T-helper 2 cell treated with Interferon-gamma antibody and Interleukin-4, amounts not matched to agents 100 ng/mL and 5 ng/mL, for 36 hours (primary cell): Measurements from ENCODE around the gene DCHS2. TPM values are rescaled to one million over a fixed set of nuclear protein-coding genes. Genes with fewer than 3 reads are reported as not detected.

ENCODE experiments used
- intact Hi-C: fragments of 100-400 bp; cut with micrococcal nuclease; formaldehyde crosslinking; loops from one replicate; pipeline ENCODE4 v1.15.1; 2023
- total RNA-seq: library from RNA; stranded (reverse); gene quantifications from 2 replicates; pipeline ENCODE4 v1.2.3, GENCODE V29; 2022

The DCHS2 gene
- total RNA-seq, 1 donor from 2014 or later: not detected

GRCh38 chr4:154390324-154390723 lies 101.3 kb downstream of the DCHS2 start:
- intact Hi-C loops: no loop called here

GRCh38 chr4:154389148-154389547 lies 102.5 kb downstream of the DCHS2 start:
- intact Hi-C loops: no loop called here

GRCh38 chr4:154384012-154384411 lies 107.6 kb downstream of the DCHS2 start:
- intact Hi-C loops: no loop called here

DNA sequence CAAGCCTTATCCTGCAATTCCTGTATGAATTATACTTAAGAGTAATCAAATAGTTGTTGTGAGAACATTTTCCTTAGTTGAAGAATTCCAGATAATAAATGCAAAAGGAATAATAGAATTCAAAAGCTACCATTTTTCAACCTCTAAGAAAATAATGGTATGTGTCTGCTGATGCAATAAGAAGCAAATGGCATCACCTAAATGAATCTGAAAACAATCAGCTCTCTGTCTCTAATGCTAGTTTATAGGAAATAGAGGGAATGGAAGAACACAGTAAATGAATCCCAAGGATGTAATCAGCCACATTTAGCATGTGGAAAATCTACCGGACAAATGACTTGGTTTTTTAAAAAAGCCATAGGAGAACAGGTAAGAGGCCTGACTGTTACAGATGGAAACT lies 115.1 kb downstream of the DCHS2 start:
- intact Hi-C loops: no loop called here

GRCh38 chr4:154368060-154368459 lies 123.5 kb downstream of the DCHS2 start:
- intact Hi-C loops: no loop called here

- intact Hi-C loops: no loop called here
These were observed 123.9 kb downstream of the DCHS2 start for GRCh38 chr4:154367659-154368058.

DNA sequence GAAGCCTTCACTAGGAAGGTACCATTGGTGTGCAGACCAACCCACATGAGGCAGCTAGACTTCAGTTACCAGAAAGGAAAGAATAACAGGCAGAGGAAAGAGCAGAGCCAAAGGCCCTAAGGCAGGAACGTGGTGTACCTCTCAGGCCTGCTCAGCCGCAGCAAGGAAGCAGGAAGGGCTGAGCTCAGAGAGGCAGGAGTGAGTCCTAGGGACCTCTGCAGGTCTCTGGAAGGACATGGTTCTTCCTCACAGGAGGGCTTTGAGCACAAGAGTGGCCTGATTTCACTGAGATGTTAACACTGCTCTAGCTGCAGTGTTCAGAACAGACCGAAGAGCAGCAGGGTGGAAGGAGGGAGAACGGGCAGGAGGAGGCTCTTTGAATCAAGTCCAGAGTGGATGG lies 124.6 kb downstream of the DCHS2 start:
- intact Hi-C loops: no loop called here

- intact Hi-C loops: no loop called here
These were observed 127.3 kb downstream of the DCHS2 start for GRCh38 chr4:154364066-154364845.

DNA sequence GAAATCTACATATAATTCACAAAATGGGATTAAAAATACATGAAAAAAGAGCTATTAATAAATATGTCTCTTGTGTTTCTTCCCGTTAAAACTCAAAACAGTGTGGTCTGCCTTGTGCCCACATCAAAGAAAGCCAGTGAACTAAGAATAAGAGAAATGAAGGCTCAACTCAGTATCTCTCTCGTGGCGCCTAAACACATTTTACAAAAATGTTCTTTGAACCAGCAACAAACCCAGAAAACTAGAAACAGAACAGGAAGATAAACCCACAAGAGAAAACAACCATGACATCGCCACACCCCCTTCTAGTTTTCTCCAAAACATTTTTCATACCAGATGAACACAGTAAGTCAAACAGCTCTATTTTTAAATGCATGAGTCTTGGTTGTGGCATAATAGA lies 130.1 kb downstream of the DCHS2 start:
- intact Hi-C loops: no loop called here

DNA sequence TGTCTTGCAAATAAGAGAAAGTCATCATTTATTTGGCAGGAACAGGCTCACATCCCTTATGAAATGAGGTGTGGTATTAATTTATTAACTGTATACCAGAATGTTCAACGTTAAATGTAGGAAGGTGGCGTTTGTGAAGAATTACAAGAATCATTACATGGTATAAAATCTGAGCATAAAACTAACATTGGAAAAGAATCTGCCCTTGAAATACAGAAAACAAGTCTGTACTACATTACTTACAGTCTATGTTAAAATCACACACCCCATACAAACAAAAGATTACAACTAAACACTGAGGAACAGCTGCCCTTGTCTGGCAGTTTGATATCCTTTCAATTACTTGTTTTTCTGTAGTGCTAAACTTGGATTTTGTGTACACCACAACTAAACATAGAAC lies 131.1 kb downstream of the DCHS2 start:
- intact Hi-C loops: no loop called here

GRCh38 chr4:154354883-154355282 lies 136.7 kb downstream of the DCHS2 start:
- intact Hi-C loops: no loop called here

DNA sequence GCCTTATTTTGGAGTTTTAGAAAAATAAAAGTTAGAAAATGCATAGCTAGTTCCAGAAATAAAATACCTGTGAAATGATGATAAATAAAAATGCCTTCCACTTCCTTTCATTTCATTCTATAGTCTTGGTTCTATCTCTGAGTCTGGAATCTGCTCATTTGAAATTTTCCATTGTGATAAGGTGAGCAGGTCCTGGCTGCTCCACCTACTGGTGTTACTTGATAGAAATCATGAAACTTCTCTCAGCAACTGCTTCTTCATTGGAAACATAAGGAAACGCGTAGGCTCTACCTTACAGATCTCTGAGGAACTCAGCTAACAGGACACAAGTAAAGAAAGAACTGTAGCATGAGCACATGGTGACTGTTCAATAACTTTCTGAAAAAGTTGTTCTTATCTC lies 141.8 kb downstream of the DCHS2 start:
- intact Hi-C loops: no loop called here

- intact Hi-C loops: no loop called here
These were observed 142.9 kb downstream of the DCHS2 start for GRCh38 chr4:154348657-154349056.

GRCh38 chr4:154345359-154345758 lies 146.2 kb downstream of the DCHS2 start:
- intact Hi-C loops: no loop called here

- intact Hi-C loops: no loop called here
These were observed 146.9 kb downstream of the DCHS2 start for GRCh38 chr4:154344686-154345085.

DNA sequence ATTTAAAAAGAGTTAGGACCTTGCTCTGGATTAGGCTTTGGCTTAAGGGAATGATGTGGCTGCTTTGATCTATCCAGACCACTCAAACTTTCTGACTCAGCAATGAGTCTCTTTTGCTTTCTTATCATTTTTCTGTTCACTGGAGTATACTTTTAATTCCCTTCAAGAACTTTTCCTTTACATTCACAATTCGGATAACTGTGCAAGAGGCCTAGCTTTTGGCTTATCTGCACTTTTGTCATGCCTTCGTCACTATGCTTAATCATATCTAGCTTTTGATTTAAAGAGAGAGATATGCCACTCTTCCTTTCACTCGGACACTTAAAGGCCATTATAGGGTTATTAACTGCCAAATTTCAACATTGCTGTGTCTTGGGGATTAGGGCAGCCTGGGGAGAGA lies 147.9 kb downstream of the DCHS2 start:
- intact Hi-C loops: no loop called here

- intact Hi-C loops: no loop called here
These were observed 150.2 kb downstream of the DCHS2 start for GRCh38 chr4:154341448-154341847.

DNA sequence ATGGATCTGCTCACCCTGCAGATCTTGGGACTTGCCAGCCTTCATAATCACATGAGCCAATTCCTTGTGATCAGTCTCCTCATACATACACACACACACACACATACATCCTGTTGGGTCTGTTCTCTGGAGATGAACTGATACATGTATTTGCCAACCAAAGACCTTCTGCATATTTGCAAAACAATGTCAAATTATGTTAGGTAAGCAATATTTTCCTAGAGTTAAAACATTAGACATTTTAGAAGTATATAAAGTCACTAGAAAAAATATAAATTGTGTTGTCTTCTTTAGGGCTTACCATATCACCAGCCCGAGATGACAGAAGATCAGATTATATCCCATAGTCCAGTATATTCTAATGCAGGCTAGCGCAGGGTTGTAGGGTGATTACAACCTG lies 156.0 kb downstream of the DCHS2 start:
- intact Hi-C loops: no loop called here

DNA sequence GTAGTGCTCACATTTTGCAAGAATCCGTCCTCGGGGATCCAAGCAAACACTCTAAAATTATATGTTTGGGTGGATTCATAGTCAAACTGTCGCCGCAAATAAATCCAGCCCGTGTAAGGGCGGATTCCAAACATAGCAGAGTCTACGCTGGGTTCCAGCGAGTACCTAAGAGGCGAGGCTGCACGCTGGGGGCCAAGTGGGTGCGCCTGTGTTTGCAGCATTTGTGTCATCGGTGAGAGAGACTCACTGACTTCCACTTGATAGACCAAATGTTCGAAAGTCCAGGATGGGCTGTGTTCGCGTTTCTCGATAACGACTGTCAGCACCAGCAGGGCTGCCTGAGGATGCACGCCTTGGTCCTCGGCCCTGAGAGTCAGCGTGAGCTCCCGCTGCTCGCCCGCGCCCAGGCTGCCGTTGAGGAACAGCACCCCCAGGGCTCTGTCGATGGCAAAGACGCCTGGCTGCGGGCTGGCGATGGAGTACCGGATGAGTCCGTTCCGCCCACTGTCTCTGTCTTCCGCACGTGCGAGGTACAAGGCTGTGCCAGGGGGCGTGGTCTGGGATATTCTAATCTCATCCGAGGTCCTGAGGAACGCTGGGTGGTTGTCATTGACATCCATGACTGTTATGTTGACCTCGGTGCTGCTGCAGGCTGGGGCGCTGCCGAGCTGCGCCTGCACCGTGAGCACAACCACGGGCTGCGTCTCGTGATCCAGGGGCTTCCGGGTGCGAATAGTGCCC lies 158.7 kb downstream of the DCHS2 start:
- intact Hi-C loops: loop anchor here (2.0 to 5.0 kb wide), 2 partner anchors 159 to 218 kb away; partner anchors contain the start of genes DCHS2 and PLRG1

DNA sequence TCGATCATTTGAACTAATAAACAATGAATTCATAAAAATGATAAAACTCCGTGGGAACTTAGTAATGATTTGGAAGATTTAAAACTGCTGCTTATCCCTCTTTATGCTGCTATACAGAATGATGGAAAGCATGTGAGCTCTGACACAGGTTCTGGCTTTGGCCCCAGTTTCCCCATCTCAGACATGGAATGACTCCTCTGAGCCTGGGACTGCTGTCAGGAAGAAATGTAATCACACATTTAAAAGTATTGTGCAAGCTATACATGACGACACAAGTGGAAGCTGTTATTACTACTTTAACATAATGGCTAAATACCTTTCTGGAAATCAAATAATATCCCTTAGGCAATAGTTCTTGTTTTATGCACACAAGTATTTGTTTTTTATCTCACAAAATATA lies 161.7 kb downstream of the DCHS2 start:
- intact Hi-C loops: loop anchor here (1.0 to 5.0 kb wide), 3 partner anchors 162 to 292 kb away; partner anchors contain the start of gene DCHS2

DNA sequence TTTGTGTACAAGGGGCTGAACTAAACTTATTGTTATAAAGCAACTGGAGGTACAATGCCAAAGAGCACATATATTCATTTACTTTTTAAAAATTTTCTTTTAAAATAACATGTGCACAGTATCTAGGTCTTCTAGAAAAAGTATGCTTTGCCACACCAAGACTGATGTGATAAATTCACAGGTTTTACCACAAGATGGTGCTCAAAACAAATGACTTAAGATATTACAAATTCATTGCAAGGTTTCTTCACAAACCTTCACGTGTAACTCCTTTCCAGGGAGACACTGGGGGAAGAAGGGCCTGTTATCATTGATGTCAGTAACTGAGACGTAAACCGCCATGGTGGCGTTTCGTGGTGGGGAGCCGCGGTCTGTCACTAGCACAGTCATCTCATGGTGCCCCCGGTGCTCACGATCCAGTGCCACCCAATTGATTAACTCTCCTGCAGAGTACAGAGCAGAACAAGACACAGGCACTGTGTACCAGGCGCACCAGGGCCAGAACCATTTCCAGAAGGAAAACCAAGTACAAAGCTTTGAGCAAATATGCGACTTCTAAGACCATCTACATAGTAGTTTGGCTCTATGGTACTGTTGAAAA lies 162.2 kb downstream of the DCHS2 start:
- intact Hi-C loops: loop anchor here (1.0 kb wide), 2 partner anchors 177 to 293 kb away; no protein-coding TSS in a partner anchor

GRCh38 chr4:154328030-154328429 lies 163.6 kb downstream of the DCHS2 start:
- intact Hi-C loops: no loop called here
